ENCODE data around the gene COMT.

The COMT gene

DNA sequence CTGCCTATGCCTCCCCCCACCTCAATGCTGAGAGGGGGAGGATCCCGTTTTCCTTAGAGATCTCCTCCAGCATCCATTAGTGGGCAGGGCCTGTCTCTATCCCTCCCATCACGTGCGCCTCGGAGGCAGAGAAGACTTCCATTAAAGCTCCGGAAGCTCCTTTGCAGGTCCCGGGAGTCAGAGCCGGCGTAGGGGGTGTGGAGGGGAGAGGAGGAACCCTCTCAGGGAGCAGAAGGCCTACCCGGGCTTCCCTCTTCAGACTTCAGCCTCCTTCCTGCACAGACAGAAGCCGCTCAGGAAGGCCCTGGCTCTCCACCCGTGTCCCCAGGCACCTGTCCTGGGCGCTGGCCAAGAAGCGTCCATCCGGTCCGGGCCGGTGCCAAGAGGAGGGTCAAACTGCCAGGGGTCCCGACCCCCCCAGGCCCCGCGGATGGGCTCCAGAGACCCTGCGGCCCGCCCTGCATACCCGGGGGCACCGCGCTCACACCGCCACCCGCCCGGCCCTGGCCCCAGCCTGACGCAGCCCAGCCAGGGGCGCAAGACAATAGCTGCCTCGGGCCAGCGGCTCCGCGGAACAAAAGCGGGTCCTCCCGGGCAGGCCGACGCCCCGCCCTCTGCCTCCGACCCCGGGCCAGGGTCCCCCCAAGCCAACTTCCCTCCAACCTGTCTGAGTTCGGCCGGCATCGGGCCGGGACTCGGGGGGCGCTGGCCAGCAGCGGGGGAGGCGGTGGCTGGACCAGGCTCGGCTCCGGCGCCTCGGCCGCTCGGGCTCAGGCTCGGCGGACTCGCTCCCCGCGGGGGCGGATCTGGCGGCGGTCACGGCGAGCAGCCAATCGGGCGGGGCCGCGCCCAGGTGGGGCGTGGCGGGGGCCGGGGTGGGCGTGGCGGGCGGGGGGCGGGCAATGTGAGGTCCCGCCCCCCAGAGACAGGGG, 45.1 kb downstream of the COMT start:
- Histone ChIP-seq H4K20me1 (ENCODE audit: insufficient read depth, low read length, poor library complexity, severe bottlenecking) (no peaks in the 10 kb centered on the region), H3K4me1 (ENCODE audit: insufficient read depth, low read length, poor library complexity, severe bottlenecking) (peaks cover 2% of the 10 kb centered on the region), H3K4me3 (ENCODE audit: low read length, poor library complexity, severe bottlenecking) (peak overlapping the region; percentile 81), H3K36me3 (ENCODE audit: insufficient read depth, low read length) (no peaks in the 10 kb centered on the region), H3F3A (ENCODE audit: low read depth) (no peaks in the 10 kb centered on the region), H3K9ac (ENCODE audit: low read depth, low read length, poor library complexity, severe bottlenecking) (peak overlapping the region; percentile 73), H3K79me2 (ENCODE audit: insufficient read depth, low read length) (no peaks in the 10 kb centered on the region), H3K9me3 (ENCODE audit: insufficient read depth, low read depth, low read length) (no peaks in the 10 kb centered on the region), H3K9me2 (replicated peaks; ENCODE audit: low read depth, low read length) (no peaks in the 10 kb centered on the region), H3K4me2 (ENCODE audit: low read depth, low read length, poor library complexity, severe bottlenecking) (peak overlapping the region; percentile 89), H2AFZ (ENCODE audit: low read length) (peak overlapping the region; percentile 87), H3K27me3 (ENCODE audit: insufficient read depth, low read length, poor library complexity, severe bottlenecking) (no peaks in the 10 kb centered on the region)
- TF ChIP-seq, protein P1, sequence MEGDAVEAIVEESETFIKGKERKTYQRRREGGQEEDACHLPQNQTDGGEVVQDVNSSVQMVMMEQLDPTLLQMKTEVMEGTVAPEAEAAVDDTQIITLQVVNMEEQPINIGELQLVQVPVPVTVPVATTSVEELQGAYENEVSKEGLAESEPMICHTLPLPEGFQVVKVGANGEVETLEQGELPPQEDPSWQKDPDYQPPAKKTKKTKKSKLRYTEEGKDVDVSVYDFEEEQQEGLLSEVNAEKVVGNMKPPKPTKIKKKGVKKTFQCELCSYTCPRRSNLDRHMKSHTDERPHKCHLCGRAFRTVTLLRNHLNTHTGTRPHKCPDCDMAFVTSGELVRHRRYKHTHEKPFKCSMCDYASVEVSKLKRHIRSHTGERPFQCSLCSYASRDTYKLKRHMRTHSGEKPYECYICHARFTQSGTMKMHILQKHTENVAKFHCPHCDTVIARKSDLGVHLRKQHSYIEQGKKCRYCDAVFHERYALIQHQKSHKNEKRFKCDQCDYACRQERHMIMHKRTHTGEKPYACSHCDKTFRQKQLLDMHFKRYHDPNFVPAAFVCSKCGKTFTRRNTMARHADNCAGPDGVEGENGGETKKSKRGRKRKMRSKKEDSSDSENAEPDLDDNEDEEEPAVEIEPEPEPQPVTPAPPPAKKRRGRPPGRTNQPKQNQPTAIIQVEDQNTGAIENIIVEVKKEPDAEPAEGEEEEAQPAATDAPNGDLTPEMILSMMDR (conservative IDR thresholded peaks at IDR 0.05; ENCODE audit: low read length): no peak
- TF ChIP-seq EZH2phosphoT487 (IDR thresholded peaks at IDR 0.05; ENCODE audit: borderline replicate concordance): no peak

- Histone ChIP-seq H3K4me1 (ENCODE audit: insufficient read depth, low read length, poor library complexity, severe bottlenecking) (peaks cover 2% of the 10 kb centered on the region), H3F3A (ENCODE audit: low read depth) (no peaks in the 10 kb centered on the region), H3K4me3 (ENCODE audit: low read length, poor library complexity, severe bottlenecking) (no peak overlapping the region), H4K20me1 (ENCODE audit: insufficient read depth, low read length, poor library complexity, severe bottlenecking) (no peaks in the 10 kb centered on the region), H3K4me2 (ENCODE audit: low read depth, low read length, poor library complexity, severe bottlenecking) (no peak overlapping the region), H3K27me3 (ENCODE audit: insufficient read depth, low read length, poor library complexity, severe bottlenecking) (no peaks in the 10 kb centered on the region), H3K79me2 (ENCODE audit: insufficient read depth, low read length) (no peaks in the 10 kb centered on the region), H3K36me3 (ENCODE audit: insufficient read depth, low read length) (no peaks in the 10 kb centered on the region), H3K9me2 (replicated peaks; ENCODE audit: low read depth, low read length) (no peaks in the 10 kb centered on the region), H3K9ac (ENCODE audit: low read depth, low read length, poor library complexity, severe bottlenecking) (no peak overlapping the region), H2AFZ (ENCODE audit: low read length) (no peak overlapping the region), H3K9me3 (ENCODE audit: insufficient read depth, low read depth, low read length) (no peaks in the 10 kb centered on the region)
- no peak for TF ChIP-seq EZH2phosphoT487 (IDR thresholded peaks at IDR 0.05; ENCODE audit: borderline replicate concordance)
- TF ChIP-seq, protein P1 (conservative IDR thresholded peaks at IDR 0.05; ENCODE audit: low read length): no peak
These were observed 46.1 kb downstream of the COMT start for GRCh38 chr22:19987394-19988306.

- Histone ChIP-seq H3K4me2 (ENCODE audit: low read depth, low read length, poor library complexity, severe bottlenecking) (no peak overlapping the region), H3K9me2 (replicated peaks; ENCODE audit: low read depth, low read length) (no peaks in the 10 kb centered on the region), H3K4me1 (ENCODE audit: insufficient read depth, low read length, poor library complexity, severe bottlenecking) (peaks cover 2% of the 10 kb centered on the region), H3K36me3 (ENCODE audit: insufficient read depth, low read length) (no peaks in the 10 kb centered on the region), H3F3A (ENCODE audit: low read depth) (no peaks in the 10 kb centered on the region), H3K9me3 (ENCODE audit: insufficient read depth, low read depth, low read length) (no peaks in the 10 kb centered on the region), H4K20me1 (ENCODE audit: insufficient read depth, low read length, poor library complexity, severe bottlenecking) (no peaks in the 10 kb centered on the region), H3K9ac (ENCODE audit: low read depth, low read length, poor library complexity, severe bottlenecking) (no peak overlapping the region), H3K4me3 (ENCODE audit: low read length, poor library complexity, severe bottlenecking) (no peak overlapping the region), H2AFZ (ENCODE audit: low read length) (no peak overlapping the region), H3K27me3 (ENCODE audit: insufficient read depth, low read length, poor library complexity, severe bottlenecking) (no peaks in the 10 kb centered on the region), H3K79me2 (ENCODE audit: insufficient read depth, low read length) (no peaks in the 10 kb centered on the region)
- TF ChIP-seq EZH2phosphoT487 (IDR thresholded peaks at IDR 0.05; ENCODE audit: borderline replicate concordance): no peak
- TF ChIP-seq, protein P1 (conservative IDR thresholded peaks at IDR 0.05; ENCODE audit: low read length): no peak
These were observed 46.8 kb downstream of the COMT start for GRCh38 chr22:19988331-19988808.

Data from Loucy (cell line).